GM12891 (cell line): ENCODE results near the gene PPM1H.

Source experiments
- PAX5 ChIP-seq: IDR thresholded peaks from 2 replicates; pipeline ENCODE4 v1.6.1; 2011; ENCODE audit warnings: low read length, moderate library complexity, mild to moderate bottlenecking; ENCODE audit not compliant: insufficient read depth, severe bottlenecking
- POLR2A ChIP-seq: IDR thresholded peaks from 2 replicates; pipeline ENCODE4 v1.6.1; 2011; ENCODE audit warnings: low read depth, low read length, control low read depth
- POLR2AphosphoS5 ChIP-seq: IDR thresholded peaks from 2 replicates; pipeline ENCODE4 v1.6.1; 2011; ENCODE audit warnings: low read depth, low read length, control low read depth
- SPI1 ChIP-seq: IDR thresholded peaks from 2 replicates; pipeline ENCODE4 v1.6.1; 2011; ENCODE audit warnings: low read depth, low read length, control low read depth

DNA sequence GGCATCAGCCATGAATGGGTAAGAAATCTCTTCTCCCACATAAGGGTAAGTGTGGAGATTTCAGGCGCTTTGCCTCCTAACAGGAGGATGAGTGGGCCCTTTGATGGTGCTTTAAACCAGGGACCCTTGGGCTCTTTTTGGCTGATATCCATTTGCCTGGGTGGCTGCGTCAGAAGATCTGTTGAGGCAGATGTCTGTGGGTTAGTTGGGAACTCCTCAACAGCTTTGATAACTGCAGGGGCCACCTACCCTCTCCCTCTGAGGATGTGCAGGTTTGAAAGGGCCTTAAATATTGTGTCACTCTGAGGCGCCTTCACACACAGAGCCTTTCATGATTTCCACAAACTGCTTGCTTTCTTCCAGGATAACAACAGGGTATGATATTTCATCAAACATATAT, 210.7 kb downstream of the PPM1H start:
- TF ChIP-seq SPI1 = no peak
- no peak for TF ChIP-seq POLR2A
- TF ChIP-seq POLR2AphosphoS5 = no peak
- no peak for TF ChIP-seq PAX5
